GM19099 (cell line): ENCODE results near the gene DEFB115.

Experiments
- POLR2A ChIP-seq: IDR thresholded peaks from 3 replicates; pipeline ENCODE4 v1.6.1; 2011; ENCODE audit warnings: low read depth; ENCODE audit not compliant: insufficient read length; ENCODE audit errors: extremely low read depth

The DEFB115 gene

GRCh38 chr20:31257364-31257763 is at the start of gene DEFB115:
TSS of gene DEFB115 (plus strand) at chr20:31257664. CDS start at chr20:31257664, 0 bp downstream.
- no peak for TF ChIP-seq POLR2A

- no peak for TF ChIP-seq POLR2A
Observed at GRCh38 chr20:31236953-31237352, 20.5 kb upstream of the DEFB115 start.

GRCh38 chr20:31237763-31238162 is 19.7 kb upstream of the DEFB115 start:
- TF ChIP-seq POLR2A, result no peak

GRCh38 chr20:31239139-31239538 is 18.3 kb upstream of the DEFB115 start:
- TF ChIP-seq POLR2A, result no peak

- TF ChIP-seq POLR2A, result no peak
Observed at GRCh38 chr20:31256959-31257358, 505 bp upstream of the DEFB115 start.

GRCh38 chr20:31260326-31260932 is 3.0 kb downstream of the DEFB115 start:
- TF ChIP-seq POLR2A, result no peak

- no peak for TF ChIP-seq POLR2A
Observed at GRCh38 chr20:31274441-31274840, 17.0 kb downstream of the DEFB115 start.

GRCh38 chr20:31278178-31278577 is 20.7 kb downstream of the DEFB115 start:
- no peak for TF ChIP-seq POLR2A

GRCh38 chr20:31308535-31309162 is 51.2 kb downstream of the DEFB115 start, which contains the start of gene DEFB116:
TSS of gene DEFB116 (minus strand) at chr20:31308585. CDS start at chr20:31308585, 0 bp downstream.
- no peak for TF ChIP-seq POLR2A
